Panc1 (cell line): Measurements from ENCODE around the gene CCDC137. TPM values are rescaled to one million over a fixed set of nuclear protein-coding genes. Genes with fewer than 3 reads are reported as not detected.

Experiments
- ATAC-seq: fragments of 200-7000 bp; cut with Tn5 transposase; 2 replicates; pipeline ENCODE4 v1.9.1; 2020; ENCODE audit warnings: mild to moderate bottlenecking, moderate library complexity
- BruUV-seq: library from RNA; stranded (reverse); fragments of 400-500 nt; replicated peaks from 2 replicates; lab custom pipeline; 2021; lab: Mats Ljungman, UMichigan
- CTCF ChIA-PET: fragments of 300-600 bp; sonication (Branson Sonifier 250); formaldehyde crosslinking; loops from one replicate; lab custom pipeline; 2022; ENCODE audit warnings: antibody characterized with exemption; lab: Charles Lee
- POLR2A ChIA-PET: fragments of 300-600 bp; sonication (Branson Sonifier 250); formaldehyde crosslinking; loops from one replicate; lab custom pipeline; 2022; ENCODE audit warnings: antibody characterized with exemption; lab: Charles Lee
- DNase-seq: peaks from one replicate; pipeline ENCODE4 v3.0.0-alpha.2; 2010; ENCODE audit warnings: low read depth, low spot score
- H3K27ac ChIP-seq: 2 replicates; pipeline ENCODE4 v1.5.1; 2011; ENCODE audit warnings: mild to moderate bottlenecking, low read length, inconsistent platforms
- H3K27me3 ChIP-seq: fragments of 200-500 bp; sonication (Bioruptor generic); 2 replicates; pipeline ENCODE4 v1.6.0; 2014; ENCODE audit warnings: low read length, inconsistent platforms; ENCODE audit not compliant: control insufficient read depth, insufficient read depth
- H3K36me3 ChIP-seq: fragments of 200-500 bp; sonication (Bioruptor generic); 2 replicates; pipeline ENCODE4 v1.5.1; 2014; ENCODE audit warnings: inconsistent platforms, mild to moderate bottlenecking, low read length, moderate library complexity; ENCODE audit not compliant: control insufficient read depth, insufficient read depth
- H3K4me1 ChIP-seq: 2 replicates; pipeline ENCODE4 v1.5.1; 2011; ENCODE audit warnings: inconsistent platforms, mild to moderate bottlenecking, low read length, moderate library complexity; ENCODE audit not compliant: control insufficient read depth, insufficient read depth
- H3K4me3 ChIP-seq, 2 experiments: 2 replicates each; pipeline ENCODE4 v1.5.1; 2011 to 2012; ENCODE audit warnings: low read depth in 2 of 2, low read length in 2 of 2, mild to moderate bottlenecking in 2 of 2, inconsistent platforms in 1 of 2, moderate library complexity in 1 of 2
- H3K9me3 ChIP-seq: fragments of 200-500 bp; sonication (Bioruptor generic); 2 replicates; pipeline ENCODE4 v1.5.1; 2014; ENCODE audit warnings: low read depth, mild to moderate bottlenecking, inconsistent platforms, low read length, moderate library complexity; ENCODE audit not compliant: control insufficient read depth, insufficient read depth
- POLR2AphosphoS5 ChIP-seq: IDR thresholded peaks from 2 replicates; pipeline ENCODE4 v1.6.1; 2012; ENCODE audit warnings: mild to moderate bottlenecking, low read depth, low read length, moderate library complexity
- SIN3A ChIP-seq: IDR thresholded peaks from 2 replicates; pipeline ENCODE4 v1.6.1; 2012; ENCODE audit warnings: low read depth, mild to moderate bottlenecking, low read length, moderate library complexity, borderline replicate concordance; ENCODE audit not compliant: insufficient read depth
- TCF7L2 ChIP-seq: IDR thresholded peaks from 2 replicates; pipeline ENCODE4 v1.6.1; 2011; ENCODE audit warnings: mild to moderate bottlenecking, low read depth, low read length, inconsistent platforms
- in situ Hi-C: cut with HindIII; loops from 2 replicates; pipeline ENCODE4 v1.10.0; 2016; ENCODE audit warnings: low sequenced_read_pairs, low pct_unique_long_range_greater_than_20kb
- intact Hi-C: fragments of 100-400 bp; cut with micrococcal nuclease; formaldehyde crosslinking; loops from one replicate; pipeline ENCODE4 v1.10.0; 2022; ENCODE audit not compliant: unreplicated experiment
- total RNA-seq: library from RNA; stranded (reverse); gene quantifications from one replicate; pipeline ENCODE4 v1.2.1, GENCODE V29; 2021; ENCODE audit not compliant: unreplicated experiment
- TF ChIP-seq, protein P1 (sequence below): fragments of 450-650 bp; IDR thresholded peaks from 2 replicates; pipeline ENCODE4 v1.5.1; 2017; ENCODE audit warnings: mild to moderate bottlenecking
- TF ChIP-seq, protein P2 (sequence below), 2 experiments: IDR thresholded peaks; 2 replicates each; pipeline ENCODE4 v1.6.1; 2011 to 2012; ENCODE audit warnings: low read depth in 2 of 2, control low read depth in 1 of 2, low read length in 1 of 2, mild to moderate bottlenecking in 1 of 2, moderate library complexity in 1 of 2; ENCODE audit not compliant: insufficient read depth in 1 of 2

Gene CCDC137
- total RNA-seq, 1 experiment from 2014 or later = 74.6 TPM

GRCh38 chr17:81700353-81701287, 34.1 kb downstream of the CCDC137 start:
- POLR2A ChIA-PET = no interaction called here
- Histone ChIP-seq H3K36me3 (peaks cover 22% of the 10 kb centered on the region), H3K27ac (peak overlapping the region; percentile 96)

DNA sequence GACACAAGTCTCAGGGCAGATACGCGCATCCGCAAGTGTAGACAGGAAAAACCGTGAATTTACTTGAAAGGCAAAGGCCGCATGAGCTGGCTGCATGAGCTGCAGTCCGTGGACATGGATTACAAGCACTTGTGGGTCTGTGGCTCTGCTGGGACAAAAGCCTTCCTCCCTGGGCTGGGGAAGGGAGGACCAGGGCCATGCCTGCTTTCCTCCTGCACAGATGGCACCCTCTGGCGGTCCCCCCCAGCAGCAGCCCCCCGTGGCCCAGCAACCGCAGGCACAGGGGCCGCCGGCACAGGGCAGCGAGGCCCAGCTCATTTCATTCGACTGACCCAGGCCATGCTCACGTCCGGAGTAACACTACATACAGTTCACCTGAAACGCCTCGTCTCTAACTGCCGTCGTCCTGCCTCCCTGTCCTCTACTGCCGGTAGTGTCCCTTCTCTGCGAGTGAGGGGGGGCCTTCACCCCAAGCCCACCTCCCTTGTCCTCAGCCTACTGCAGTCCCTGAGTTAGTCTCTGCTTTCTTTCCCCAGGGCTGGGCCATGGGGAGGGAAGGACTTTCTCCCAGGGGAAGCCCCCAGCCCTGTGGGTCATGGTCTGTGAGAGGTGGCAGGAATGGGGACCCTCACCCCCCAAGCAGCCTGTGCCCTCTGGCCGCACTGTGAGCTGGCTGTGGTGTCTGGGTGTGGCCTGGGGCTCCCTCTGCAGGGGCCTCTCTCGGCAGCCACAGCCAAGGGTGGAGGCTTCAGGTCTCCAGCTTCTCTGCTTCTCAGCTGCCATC, 34.9 kb downstream of the CCDC137 start:
- ATAC-seq (peak; percentile 49), DNase-seq (no peak)
- POLR2A ChIA-PET = no interaction called here
- no peaks in the 10 kb centered on the region for H3K9me3 ChIP-seq
- BruUV-seq = no TSS peak
- in situ Hi-C loops (no loop called here), intact Hi-C loops (no loop called here)
- H3K27ac ChIP-seq = peak overlapping the region; percentile 96
- peaks cover 22% of the 10 kb centered on the region for H3K36me3 ChIP-seq
- H3K4me1 ChIP-seq = peaks cover 17% of the 10 kb centered on the region
- CTCF ChIA-PET = no interaction called here
- no peak for TF ChIP-seq POLR2AphosphoS5
- TF ChIP-seq, protein P1, sequence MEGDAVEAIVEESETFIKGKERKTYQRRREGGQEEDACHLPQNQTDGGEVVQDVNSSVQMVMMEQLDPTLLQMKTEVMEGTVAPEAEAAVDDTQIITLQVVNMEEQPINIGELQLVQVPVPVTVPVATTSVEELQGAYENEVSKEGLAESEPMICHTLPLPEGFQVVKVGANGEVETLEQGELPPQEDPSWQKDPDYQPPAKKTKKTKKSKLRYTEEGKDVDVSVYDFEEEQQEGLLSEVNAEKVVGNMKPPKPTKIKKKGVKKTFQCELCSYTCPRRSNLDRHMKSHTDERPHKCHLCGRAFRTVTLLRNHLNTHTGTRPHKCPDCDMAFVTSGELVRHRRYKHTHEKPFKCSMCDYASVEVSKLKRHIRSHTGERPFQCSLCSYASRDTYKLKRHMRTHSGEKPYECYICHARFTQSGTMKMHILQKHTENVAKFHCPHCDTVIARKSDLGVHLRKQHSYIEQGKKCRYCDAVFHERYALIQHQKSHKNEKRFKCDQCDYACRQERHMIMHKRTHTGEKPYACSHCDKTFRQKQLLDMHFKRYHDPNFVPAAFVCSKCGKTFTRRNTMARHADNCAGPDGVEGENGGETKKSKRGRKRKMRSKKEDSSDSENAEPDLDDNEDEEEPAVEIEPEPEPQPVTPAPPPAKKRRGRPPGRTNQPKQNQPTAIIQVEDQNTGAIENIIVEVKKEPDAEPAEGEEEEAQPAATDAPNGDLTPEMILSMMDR = peak; percentile 50; the same call in 1 of the 2 replicates
- TF ChIP-seq TCF7L2 = peak; percentile 41; the same call in 1 of the 2 replicates
- H3K4me3 ChIP-seq = peak overlapping the region; percentile 96 to 98
- H3K27me3 ChIP-seq = no peaks in the 10 kb centered on the region

More at GRCh38 chr17:81700353-81701287, 34.1 kb downstream of the CCDC137 start:
- CTCF ChIA-PET = no interaction called here
- Histone ChIP-seq H3K4me3 (peak overlapping the region; percentile 96 to 98), H3K4me1 (peaks cover 17% of the 10 kb centered on the region), H3K9me3 (no peaks in the 10 kb centered on the region), H3K27me3 (no peaks in the 10 kb centered on the region)
- no peak for DNase-seq
- TF ChIP-seq, protein P1 = no peak
- TF ChIP-seq POLR2AphosphoS5 (no peak), SIN3A (no peak), TCF7L2 (no peak)
- TF ChIP-seq, protein P2, sequence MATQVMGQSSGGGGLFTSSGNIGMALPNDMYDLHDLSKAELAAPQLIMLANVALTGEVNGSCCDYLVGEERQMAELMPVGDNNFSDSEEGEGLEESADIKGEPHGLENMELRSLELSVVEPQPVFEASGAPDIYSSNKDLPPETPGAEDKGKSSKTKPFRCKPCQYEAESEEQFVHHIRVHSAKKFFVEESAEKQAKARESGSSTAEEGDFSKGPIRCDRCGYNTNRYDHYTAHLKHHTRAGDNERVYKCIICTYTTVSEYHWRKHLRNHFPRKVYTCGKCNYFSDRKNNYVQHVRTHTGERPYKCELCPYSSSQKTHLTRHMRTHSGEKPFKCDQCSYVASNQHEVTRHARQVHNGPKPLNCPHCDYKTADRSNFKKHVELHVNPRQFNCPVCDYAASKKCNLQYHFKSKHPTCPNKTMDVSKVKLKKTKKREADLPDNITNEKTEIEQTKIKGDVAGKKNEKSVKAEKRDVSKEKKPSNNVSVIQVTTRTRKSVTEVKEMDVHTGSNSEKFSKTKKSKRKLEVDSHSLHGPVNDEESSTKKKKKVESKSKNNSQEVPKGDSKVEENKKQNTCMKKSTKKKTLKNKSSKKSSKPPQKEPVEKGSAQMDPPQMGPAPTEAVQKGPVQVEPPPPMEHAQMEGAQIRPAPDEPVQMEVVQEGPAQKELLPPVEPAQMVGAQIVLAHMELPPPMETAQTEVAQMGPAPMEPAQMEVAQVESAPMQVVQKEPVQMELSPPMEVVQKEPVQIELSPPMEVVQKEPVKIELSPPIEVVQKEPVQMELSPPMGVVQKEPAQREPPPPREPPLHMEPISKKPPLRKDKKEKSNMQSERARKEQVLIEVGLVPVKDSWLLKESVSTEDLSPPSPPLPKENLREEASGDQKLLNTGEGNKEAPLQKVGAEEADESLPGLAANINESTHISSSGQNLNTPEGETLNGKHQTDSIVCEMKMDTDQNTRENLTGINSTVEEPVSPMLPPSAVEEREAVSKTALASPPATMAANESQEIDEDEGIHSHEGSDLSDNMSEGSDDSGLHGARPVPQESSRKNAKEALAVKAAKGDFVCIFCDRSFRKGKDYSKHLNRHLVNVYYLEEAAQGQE (IDR thresholded peaks at IDR 0.05; ENCODE audit: insufficient read depth in 1 of 2, low read depth in 2 of 2, low read length in 1 of 2) = no peak
- intact Hi-C loops = no loop called here
- in situ Hi-C loops = no loop called here
- ATAC-seq = peak; percentile 5; the same call in 1 of the 2 replicates
- no TSS peak for BruUV-seq
